ENCODE measurements around the gene COL25A1.

COL25A1 gene

GRCh38 chr4:108926061-108926460 lies 376.4 kb downstream of the COL25A1 start:
- no peak for DNase-seq (ENCODE audit: extremely low read depth in 1 of 2, low read depth in 1 of 2)

GRCh38 chr4:108922191-108922590 lies 380.3 kb downstream of the COL25A1 start:
- no peak for DNase-seq (ENCODE audit: extremely low read depth in 1 of 2, low read depth in 1 of 2)

- DNase-seq (ENCODE audit: extremely low read depth in 1 of 2, low read depth in 1 of 2) = no peak
These were observed 381.9 kb downstream of the COL25A1 start for GRCh38 chr4:108920395-108921087.

- no peak for DNase-seq (ENCODE audit: extremely low read depth in 1 of 2, low read depth in 1 of 2)
These were observed 383.1 kb downstream of the COL25A1 start for GRCh38 chr4:108919226-108919893.

- DNase-seq (ENCODE audit: extremely low read depth in 1 of 2, low read depth in 1 of 2) = no peak
These were observed 385.2 kb downstream of the COL25A1 start for GRCh38 chr4:108917255-108917654.

GRCh38 chr4:108916638-108917037 lies 385.8 kb downstream of the COL25A1 start:
- no peak for DNase-seq (ENCODE audit: extremely low read depth in 1 of 2, low read depth in 1 of 2)

GRCh38 chr4:108906866-108907367 lies 395.5 kb downstream of the COL25A1 start:
- DNase-seq (ENCODE audit: extremely low read depth in 1 of 2, low read depth in 1 of 2) = no peak

- no peak for DNase-seq (ENCODE audit: extremely low read depth in 1 of 2, low read depth in 1 of 2)
These were observed 396.5 kb downstream of the COL25A1 start for GRCh38 chr4:108906006-108906405.

- DNase-seq (ENCODE audit: extremely low read depth in 1 of 2, low read depth in 1 of 2) = no peak
These were observed 398.8 kb downstream of the COL25A1 start for GRCh38 chr4:108903464-108904221.

GRCh38 chr4:108902769-108903168 lies 399.7 kb downstream of the COL25A1 start:
- DNase-seq (ENCODE audit: extremely low read depth in 1 of 2, low read depth in 1 of 2) = no peak

- no peak for DNase-seq (ENCODE audit: extremely low read depth in 1 of 2, low read depth in 1 of 2)
These were observed 401.2 kb downstream of the COL25A1 start for GRCh38 chr4:108901291-108901690.

GRCh38 chr4:108900018-108900580 lies 402.4 kb downstream of the COL25A1 start:
- no peak for DNase-seq (ENCODE audit: extremely low read depth in 1 of 2, low read depth in 1 of 2)

- DNase-seq (ENCODE audit: extremely low read depth in 1 of 2, low read depth in 1 of 2) = no peak
These were observed 409.0 kb downstream of the COL25A1 start for GRCh38 chr4:108893468-108893867.

GRCh38 chr4:108891896-108892590 lies 410.4 kb downstream of the COL25A1 start:
- DNase-seq (ENCODE audit: extremely low read depth in 1 of 2, low read depth in 1 of 2) = no peak

GRCh38 chr4:108890484-108890881 lies 412.0 kb downstream of the COL25A1 start:
- DNase-seq (ENCODE audit: extremely low read depth in 1 of 2, low read depth in 1 of 2) = no peak

- no peak for DNase-seq (ENCODE audit: extremely low read depth in 1 of 2, low read depth in 1 of 2)
These were observed 412.6 kb downstream of the COL25A1 start for GRCh38 chr4:108889696-108890483.

GRCh38 chr4:108888769-108889168 lies 413.7 kb downstream of the COL25A1 start:
- DNase-seq (ENCODE audit: extremely low read depth in 1 of 2, low read depth in 1 of 2) = no peak

GRCh38 chr4:108887034-108887433 lies 415.4 kb downstream of the COL25A1 start:
- DNase-seq (ENCODE audit: extremely low read depth in 1 of 2, low read depth in 1 of 2) = no peak

GRCh38 chr4:108885211-108885610 lies 417.2 kb downstream of the COL25A1 start:
- DNase-seq (ENCODE audit: extremely low read depth in 1 of 2, low read depth in 1 of 2) = no peak

- DNase-seq (ENCODE audit: extremely low read depth in 1 of 2, low read depth in 1 of 2) = no peak
These were observed 417.9 kb downstream of the COL25A1 start for GRCh38 chr4:108884596-108884995.

Data from activated CD8-positive, alpha-beta memory T cell treated with anti-CD3 and anti-CD28 coated beads for 1 hour (primary cell).